Fibroblast of the aortic adventitia (primary cell): ENCODE results near the gene ACTN1. TPM values are rescaled to one million over a fixed set of nuclear protein-coding genes. Genes with fewer than 3 reads are reported as not detected.
A peak's percentile ranks its signal among the peaks of the same experiment; 100 is the strongest.

Experiments used
- DNase-seq: peaks from one replicate; pipeline ENCODE4 v3.0.0-alpha.2; 2010; ENCODE audit warnings: low read depth
- H3K4me3 ChIP-seq: 2 replicates; pipeline ENCODE4 v1.5.1; 2011; ENCODE audit warnings: low read depth, mild to moderate bottlenecking, control low read depth, low read length, moderate library complexity
- total RNA-seq: library from RNA; depleted of rRNA; stranded (reverse); fragments of >200 nt; gene quantifications from 2 replicates; pipeline ENCODE4 v1.2.3, GENCODE V29; 2012; ENCODE audit warnings: low replicate concordance
- TF ChIP-seq, protein P1 (sequence below): IDR thresholded peaks from 2 replicates; pipeline ENCODE4 v1.5.1; 2011; ENCODE audit warnings: mild to moderate bottlenecking, low read length, control low read depth, inconsistent platforms; ENCODE audit not compliant: insufficient read depth

ACTN1 gene
- total RNA-seq, 1 donor: 114 TPM

DNA sequence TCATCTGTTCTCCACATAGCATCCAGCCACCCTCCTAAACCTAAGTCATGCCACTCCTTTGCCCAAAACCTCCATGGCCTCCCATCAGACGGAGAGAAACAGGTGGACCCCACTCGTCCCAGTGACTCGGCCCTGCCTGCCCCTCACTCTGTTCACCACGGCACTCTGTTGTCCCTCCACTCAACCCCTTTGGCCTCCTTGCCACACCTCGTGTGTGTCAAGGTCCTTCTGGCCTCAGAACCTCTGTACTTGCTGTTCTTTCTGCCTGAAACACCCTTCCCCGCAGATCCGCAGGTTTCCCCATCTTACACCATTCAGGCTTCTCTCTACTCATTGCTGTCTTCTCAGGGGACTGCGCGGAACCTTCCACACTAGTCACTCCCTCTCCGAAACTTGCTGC is 24.5 kb upstream of the ACTN1 start:
- no peak for DNase-seq
- TF ChIP-seq, protein P1, sequence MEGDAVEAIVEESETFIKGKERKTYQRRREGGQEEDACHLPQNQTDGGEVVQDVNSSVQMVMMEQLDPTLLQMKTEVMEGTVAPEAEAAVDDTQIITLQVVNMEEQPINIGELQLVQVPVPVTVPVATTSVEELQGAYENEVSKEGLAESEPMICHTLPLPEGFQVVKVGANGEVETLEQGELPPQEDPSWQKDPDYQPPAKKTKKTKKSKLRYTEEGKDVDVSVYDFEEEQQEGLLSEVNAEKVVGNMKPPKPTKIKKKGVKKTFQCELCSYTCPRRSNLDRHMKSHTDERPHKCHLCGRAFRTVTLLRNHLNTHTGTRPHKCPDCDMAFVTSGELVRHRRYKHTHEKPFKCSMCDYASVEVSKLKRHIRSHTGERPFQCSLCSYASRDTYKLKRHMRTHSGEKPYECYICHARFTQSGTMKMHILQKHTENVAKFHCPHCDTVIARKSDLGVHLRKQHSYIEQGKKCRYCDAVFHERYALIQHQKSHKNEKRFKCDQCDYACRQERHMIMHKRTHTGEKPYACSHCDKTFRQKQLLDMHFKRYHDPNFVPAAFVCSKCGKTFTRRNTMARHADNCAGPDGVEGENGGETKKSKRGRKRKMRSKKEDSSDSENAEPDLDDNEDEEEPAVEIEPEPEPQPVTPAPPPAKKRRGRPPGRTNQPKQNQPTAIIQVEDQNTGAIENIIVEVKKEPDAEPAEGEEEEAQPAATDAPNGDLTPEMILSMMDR: no peak
- H3K4me3 ChIP-seq: no peak overlapping the region

DNA sequence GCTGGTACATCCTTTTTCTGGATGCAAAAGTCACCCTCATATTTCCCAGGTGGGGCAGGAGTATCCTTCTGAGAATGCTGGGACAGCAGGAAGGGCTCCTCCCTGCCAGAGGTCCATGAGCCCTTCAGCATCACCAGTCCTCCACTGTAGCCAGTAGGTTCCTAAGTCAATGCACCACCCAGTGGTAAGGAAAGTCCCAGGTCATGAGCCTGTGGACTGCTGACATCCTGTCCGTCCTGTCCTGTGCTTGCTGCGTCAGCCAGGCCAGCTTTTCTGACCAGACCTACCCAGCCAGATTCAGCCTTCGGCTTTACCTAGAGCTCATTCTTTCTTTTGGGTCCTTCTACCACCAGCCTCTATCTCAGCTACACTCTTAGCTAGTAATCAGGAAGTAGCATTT is 23.0 kb upstream of the ACTN1 start:
- TF ChIP-seq, protein P1: peak; percentile 27
- DNase-seq: peak; percentile 22
- no peak overlapping the region for H3K4me3 ChIP-seq

DNA sequence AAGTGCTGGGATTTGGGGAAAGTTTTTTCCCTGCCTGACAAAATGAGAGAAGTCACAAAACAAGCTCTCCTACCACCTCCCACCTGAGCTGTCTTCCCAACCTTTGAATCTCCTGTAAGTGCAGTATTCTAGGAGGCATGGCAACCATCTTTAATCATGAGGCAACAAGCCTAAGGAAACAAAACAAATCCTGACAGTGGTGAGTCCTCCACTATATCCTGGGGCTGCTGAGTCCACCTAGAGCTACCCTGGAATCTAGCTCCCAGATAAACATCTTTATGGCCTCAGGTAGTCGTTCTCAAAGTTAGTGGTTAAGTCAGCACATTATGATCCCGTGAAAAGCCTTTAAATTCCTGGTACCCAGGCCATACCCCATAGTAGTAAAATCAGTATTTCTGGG is 22.3 kb upstream of the ACTN1 start:
- TF ChIP-seq, protein P1: no peak
- DNase-seq: no peak

DNA sequence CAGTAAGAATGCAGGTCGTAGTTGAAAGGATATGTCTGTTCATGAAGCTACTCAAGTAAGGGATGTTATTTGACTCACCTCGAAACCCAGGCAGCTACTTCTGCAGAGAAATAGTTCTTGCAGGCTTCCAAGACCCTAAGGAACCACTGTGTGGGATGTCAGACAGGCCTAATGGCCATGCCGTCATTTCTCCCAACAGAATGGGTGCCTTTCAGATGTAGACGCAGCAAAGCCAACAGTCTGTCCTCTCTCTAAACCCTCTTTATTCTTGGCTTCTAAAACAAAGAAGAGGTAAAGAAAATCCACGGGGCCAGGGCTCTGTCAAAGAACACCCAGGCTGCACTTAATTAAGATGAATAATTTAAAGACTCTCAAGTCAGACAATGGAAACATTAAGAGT is 19.0 kb upstream of the ACTN1 start:
- TF ChIP-seq, protein P1: no peak
- H3K4me3 ChIP-seq: no peak overlapping the region
- no peak for DNase-seq

More for the DNA sequence above, 22.3 kb upstream of the ACTN1 start:
- H3K4me3 ChIP-seq: no peak overlapping the region

DNA sequence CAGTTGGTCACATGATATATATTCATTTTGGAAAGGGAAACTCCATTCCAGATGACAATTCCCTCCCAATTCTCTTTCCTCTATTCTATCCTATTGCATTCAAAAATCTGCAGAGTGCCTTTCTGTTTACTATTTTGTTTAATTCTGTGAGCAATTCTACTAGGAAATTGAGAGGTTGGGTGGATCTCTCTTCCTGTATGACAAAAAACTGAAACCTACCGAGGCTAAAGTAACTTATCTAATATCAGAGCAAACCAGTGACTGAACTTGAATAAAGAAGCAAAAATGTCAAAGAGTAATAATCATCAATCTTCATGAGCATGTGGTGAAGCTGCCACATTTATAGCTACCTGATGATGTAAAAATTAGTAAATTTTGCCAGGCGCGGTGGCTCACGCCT is 16.6 kb upstream of the ACTN1 start:
- TF ChIP-seq, protein P1: no peak
- no peak for DNase-seq
- no peak overlapping the region for H3K4me3 ChIP-seq

DNA sequence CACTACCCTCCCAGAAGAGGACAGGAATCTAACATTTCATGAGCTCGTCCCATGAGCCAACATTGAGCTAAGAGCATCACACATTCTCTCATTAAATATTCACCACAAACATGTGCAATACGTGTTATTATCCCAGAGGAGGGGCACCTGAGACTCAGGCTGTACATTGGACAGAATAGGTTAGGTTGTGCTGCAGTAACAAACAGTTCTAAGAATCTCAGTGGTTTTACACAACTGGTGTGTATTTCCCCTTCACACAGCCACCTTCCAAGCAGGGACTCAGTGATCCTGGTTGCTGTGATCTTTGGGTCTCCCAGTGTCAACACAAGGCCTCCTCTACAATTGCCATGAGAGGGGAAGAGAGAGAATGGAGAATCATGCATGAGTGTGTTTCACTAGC is 15.0 kb upstream of the ACTN1 start:
- no peak overlapping the region for H3K4me3 ChIP-seq
- no peak for DNase-seq
- TF ChIP-seq, protein P1: no peak

DNA sequence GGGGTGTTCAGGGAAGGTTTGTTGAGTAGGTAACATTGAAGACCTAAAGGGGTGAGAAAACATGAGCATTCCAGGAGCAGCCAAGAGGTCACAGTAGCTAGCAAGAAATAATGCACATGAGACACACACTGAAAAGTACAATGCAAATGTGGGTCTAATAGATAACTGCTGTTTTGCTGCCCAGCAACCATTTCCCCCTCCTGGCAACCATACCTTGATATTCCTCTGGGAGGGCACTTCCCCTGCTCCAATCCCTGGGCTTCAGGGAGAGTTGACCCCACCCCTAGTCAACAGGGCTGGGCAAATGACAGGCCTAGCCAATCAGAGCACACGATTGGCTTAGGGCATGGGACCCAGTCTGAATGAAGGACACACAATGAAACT is 8.5 kb upstream of the ACTN1 start:
- no peak for DNase-seq
- no peak overlapping the region for H3K4me3 ChIP-seq
- TF ChIP-seq, protein P1: no peak
